GM11168 (cell line): ENCODE measurements around the gene FMNL2.

Source experiments
- in situ Hi-C: fragments of 300-500 bp; cut with MboI; formaldehyde crosslinking; loops from one replicate; pipeline ENCODE4 v1.12.0; 2022; ENCODE audit warnings: low sequenced_read_pairs; ENCODE audit not compliant: unreplicated experiment

Gene FMNL2

GRCh38 chr2:152542337-152542994 lies 207.5 kb downstream of the FMNL2 start:
- in situ Hi-C loops: no loop called here

- in situ Hi-C loops: no loop called here
Observed at GRCh38 chr2:152542995-152543481, 208.1 kb downstream of the FMNL2 start.

GRCh38 chr2:152543717-152544116 lies 208.7 kb downstream of the FMNL2 start:
- in situ Hi-C loops: no loop called here

GRCh38 chr2:152544638-152545037 lies 209.7 kb downstream of the FMNL2 start:
- in situ Hi-C loops: no loop called here

- in situ Hi-C loops: no loop called here
Observed at GRCh38 chr2:152546230-152546837, 211.4 kb downstream of the FMNL2 start.

- in situ Hi-C loops: no loop called here
Observed at GRCh38 chr2:152548111-152548875, 213.3 kb downstream of the FMNL2 start.

- in situ Hi-C loops: no loop called here
Observed at GRCh38 chr2:152548996-152549395, 214.0 kb downstream of the FMNL2 start.

- in situ Hi-C loops: no loop called here
Observed at GRCh38 chr2:152549423-152549822, 214.4 kb downstream of the FMNL2 start.

- in situ Hi-C loops: no loop called here
Observed at GRCh38 chr2:152550386-152550785, 215.4 kb downstream of the FMNL2 start.

- in situ Hi-C loops: no loop called here
Observed at GRCh38 chr2:152552888-152553287, 217.9 kb downstream of the FMNL2 start.

GRCh38 chr2:152553518-152553917 lies 218.5 kb downstream of the FMNL2 start:
- in situ Hi-C loops: no loop called here

GRCh38 chr2:152555048-152555447 lies 220.1 kb downstream of the FMNL2 start:
- in situ Hi-C loops: no loop called here

GRCh38 chr2:152556506-152556905 lies 221.5 kb downstream of the FMNL2 start:
- in situ Hi-C loops: no loop called here

GRCh38 chr2:152557273-152557888 lies 222.4 kb downstream of the FMNL2 start:
- in situ Hi-C loops: no loop called here

GRCh38 chr2:152558158-152558984 lies 223.4 kb downstream of the FMNL2 start:
- in situ Hi-C loops: no loop called here

GRCh38 chr2:152559008-152559407 lies 224.0 kb downstream of the FMNL2 start:
- in situ Hi-C loops: no loop called here

- in situ Hi-C loops: no loop called here
Observed at GRCh38 chr2:152560166-152560565, 225.2 kb downstream of the FMNL2 start.

GRCh38 chr2:152560873-152561595 lies 226.1 kb downstream of the FMNL2 start:
- in situ Hi-C loops: no loop called here

GRCh38 chr2:152562198-152562884 lies 227.4 kb downstream of the FMNL2 start:
- in situ Hi-C loops: no loop called here
